Stimulated activated CD8-positive, alpha-beta memory T cell treated with anti-CD3 and anti-CD28 coated beads, Interleukin-7, amount 100 ng/mL, for 4 hours (primary cell): ENCODE measurements around the gene SYNE3.

Experiments
- DNase-seq, 2 donors: peaks; one replicate each; pipeline ENCODE4 v3.0.0-alpha.2; 2020; ENCODE audit warnings: low read depth in 2 of 2

Gene SYNE3

DNA sequence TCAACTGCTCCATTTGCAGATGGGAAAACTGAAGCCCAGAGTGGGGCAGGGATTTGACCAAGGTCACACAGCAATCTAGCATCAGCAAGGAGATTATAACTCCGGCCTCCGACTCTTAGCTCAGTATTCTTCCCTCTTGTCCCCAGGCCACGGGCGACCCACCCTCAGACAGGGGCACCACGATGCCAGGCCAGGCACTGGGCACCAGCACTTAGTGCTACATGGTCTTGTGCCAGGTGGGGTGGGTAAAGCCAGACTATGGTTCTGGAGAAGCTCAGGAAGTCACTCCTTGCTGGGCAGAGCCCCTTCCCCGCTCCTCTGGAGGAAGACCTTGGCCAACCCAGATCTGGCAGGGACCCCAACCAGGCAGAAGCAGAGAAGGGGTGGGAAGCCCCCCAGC lies 41.5 kb downstream of the SYNE3 start:
- DNase-seq: no peak

DNA sequence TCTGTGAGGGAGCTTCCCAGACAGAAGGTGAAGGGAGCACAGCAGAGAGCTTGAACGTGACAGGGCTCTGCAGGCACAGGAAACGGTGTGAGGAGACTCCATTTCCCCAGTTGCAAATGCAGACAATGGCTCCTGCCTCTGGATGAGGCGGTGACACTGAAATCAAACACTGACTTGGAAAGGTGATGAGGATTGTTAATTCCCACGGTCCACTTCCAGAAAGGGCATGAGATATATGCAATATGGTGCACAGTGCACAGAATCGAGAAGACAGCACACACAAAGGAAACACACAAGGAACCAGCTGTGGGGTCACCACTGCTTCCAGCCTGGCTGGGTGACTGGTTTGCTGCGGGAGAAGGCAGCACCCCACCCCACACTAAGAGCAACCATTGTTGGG lies 42.0 kb downstream of the SYNE3 start:
- no peak for DNase-seq

GRCh38 chr14:95472819-95473251 lies 43.6 kb downstream of the SYNE3 start:
- no peak for DNase-seq

DNA sequence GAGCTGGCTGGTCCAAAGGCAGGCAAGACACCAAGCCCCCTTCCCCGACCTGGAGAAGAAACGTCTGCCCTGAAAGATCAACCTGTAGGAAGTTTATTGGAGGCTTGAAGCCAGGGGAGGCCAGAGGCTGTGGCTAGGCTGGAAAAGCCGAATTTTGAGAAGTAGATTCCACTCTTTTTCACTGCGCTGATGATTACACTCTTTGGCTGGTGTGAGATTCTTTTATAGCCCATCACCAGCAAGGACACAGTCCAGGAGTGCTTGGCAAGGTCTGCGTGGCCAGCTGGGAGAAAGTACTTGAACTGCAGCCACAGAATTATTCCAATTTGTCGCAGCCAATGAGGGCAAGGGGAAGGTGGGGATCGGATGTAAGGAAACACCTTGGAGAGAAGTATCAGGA lies 45.0 kb downstream of the SYNE3 start:
- no peak for DNase-seq

GRCh38 chr14:95471016-95471415 lies 45.4 kb downstream of the SYNE3 start:
- no peak for DNase-seq

GRCh38 chr14:95469134-95469481 lies 47.3 kb downstream of the SYNE3 start:
- DNase-seq: no peak

- DNase-seq: no peak
Observed at GRCh38 chr14:95468448-95469133, 47.9 kb downstream of the SYNE3 start.

DNA sequence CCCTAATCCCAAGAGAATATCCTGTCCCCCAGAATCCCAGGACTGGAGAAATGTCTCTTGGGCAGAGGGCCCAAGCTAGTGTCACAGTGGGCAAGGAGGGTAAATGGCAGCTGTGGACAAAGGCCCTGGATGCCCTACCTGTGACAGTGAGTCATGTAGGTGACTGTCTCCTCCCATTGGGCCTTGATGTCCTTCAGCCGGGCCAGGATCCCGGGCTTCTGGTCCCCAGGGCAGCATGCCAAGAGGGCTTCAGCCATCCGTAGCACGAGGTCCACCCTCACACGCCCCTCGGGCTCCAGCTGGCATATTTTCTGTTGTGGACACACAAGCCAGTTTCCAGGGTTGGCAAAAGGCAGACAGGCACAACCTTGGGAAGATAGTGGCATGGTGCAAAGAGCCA lies 48.8 kb downstream of the SYNE3 start:
- DNase-seq: no peak

DNA sequence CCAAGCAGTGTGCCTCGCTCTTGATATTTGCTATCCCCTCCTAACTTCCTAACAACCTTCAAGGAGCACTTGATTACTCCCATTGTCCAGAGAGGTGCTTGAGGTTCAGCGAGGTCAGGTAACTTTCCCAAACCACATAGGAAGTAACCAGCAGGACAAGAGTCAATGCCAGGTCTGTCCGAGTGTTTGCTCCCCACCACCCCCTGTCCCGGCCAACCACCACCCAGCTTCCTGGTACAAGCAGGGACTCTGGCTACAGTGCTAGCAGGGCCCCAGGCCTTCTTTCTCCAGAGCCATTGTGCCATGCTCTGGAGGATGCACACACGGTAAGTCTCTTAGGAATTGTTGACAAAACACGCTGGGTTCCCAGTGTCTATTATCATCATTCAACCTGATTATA lies 49.2 kb downstream of the SYNE3 start:
- no peak for DNase-seq
